ENCODE data around the gene VPS8. TPM values are rescaled to one million over a fixed set of nuclear protein-coding genes. Genes with fewer than 3 reads are reported as not detected.

The VPS8 gene
- total RNA-seq, 1 donor from 2014 or later, result 94.5 TPM

DNA sequence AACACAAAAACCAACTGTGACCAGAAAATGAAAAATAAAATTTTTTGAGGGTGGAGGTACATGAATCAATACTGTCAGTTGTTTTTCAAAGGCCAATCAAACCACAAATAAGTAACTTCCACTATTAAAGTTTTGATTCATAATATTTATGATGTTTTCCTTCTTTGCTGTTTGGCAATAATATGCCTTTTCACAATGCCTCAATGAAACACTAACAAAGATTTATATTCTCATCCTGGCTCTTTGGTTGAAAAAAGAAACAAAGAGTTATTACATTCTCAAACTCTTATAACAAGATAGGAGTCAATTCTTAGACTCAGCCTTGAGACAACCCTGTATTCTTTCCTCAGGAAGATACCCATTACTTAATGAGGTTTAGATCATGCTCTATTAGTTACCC, 277.8 kb downstream of the VPS8 start:
- DNase-seq, result no peak
- Mint-ChIP-seq H3K9me3 (ENCODE audit: unreplicated experiment) (peaks cover 2% of the 10 kb centered on the region), H3K27ac (ENCODE audit: unreplicated experiment) (no peak overlapping the region), H3K4me3 (ENCODE audit: unreplicated experiment) (no peak overlapping the region), H3K36me3 (ENCODE audit: unreplicated experiment) (no peaks in the 10 kb centered on the region), H3K4me1 (ENCODE audit: low read depth, unreplicated experiment) (peaks cover 37% of the 10 kb centered on the region), H3K27me3 (ENCODE audit: unreplicated experiment) (peaks cover 7% of the 10 kb centered on the region)
- TF ChIP-seq, protein P1, sequence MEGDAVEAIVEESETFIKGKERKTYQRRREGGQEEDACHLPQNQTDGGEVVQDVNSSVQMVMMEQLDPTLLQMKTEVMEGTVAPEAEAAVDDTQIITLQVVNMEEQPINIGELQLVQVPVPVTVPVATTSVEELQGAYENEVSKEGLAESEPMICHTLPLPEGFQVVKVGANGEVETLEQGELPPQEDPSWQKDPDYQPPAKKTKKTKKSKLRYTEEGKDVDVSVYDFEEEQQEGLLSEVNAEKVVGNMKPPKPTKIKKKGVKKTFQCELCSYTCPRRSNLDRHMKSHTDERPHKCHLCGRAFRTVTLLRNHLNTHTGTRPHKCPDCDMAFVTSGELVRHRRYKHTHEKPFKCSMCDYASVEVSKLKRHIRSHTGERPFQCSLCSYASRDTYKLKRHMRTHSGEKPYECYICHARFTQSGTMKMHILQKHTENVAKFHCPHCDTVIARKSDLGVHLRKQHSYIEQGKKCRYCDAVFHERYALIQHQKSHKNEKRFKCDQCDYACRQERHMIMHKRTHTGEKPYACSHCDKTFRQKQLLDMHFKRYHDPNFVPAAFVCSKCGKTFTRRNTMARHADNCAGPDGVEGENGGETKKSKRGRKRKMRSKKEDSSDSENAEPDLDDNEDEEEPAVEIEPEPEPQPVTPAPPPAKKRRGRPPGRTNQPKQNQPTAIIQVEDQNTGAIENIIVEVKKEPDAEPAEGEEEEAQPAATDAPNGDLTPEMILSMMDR (IDR thresholded peaks at IDR 0.05; ENCODE audit: partially characterized antibody, unreplicated experiment), result no peak

DNA sequence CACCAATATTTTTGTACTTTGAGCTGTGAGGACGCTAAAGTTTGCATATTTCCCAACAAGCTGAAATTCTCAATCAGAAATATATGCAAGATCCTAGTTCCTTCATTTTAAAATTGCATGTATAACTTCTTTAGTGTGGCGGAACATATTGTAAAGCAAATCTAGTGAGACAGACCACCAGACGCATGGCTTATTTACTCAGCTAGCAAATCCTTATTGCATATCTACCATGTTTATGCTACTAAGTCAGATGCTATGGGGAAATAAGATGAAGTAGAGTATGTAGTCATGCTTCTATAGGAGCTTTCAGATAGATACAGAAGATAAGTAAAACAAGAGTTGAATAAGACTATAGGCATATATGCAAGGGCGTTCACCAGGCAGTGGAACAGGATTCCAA, 278.8 kb downstream of the VPS8 start:
- H3K4me1 Mint-ChIP-seq (ENCODE audit: low read depth, unreplicated experiment), result peaks cover 38% of the 10 kb centered on the region
- peaks cover 10% of the 10 kb centered on the region for H3K27me3 Mint-ChIP-seq (ENCODE audit: unreplicated experiment)
- peaks cover 7% of the 10 kb centered on the region for H3K9me3 Mint-ChIP-seq (ENCODE audit: unreplicated experiment)
- TF ChIP-seq, protein P1 (IDR thresholded peaks at IDR 0.05; ENCODE audit: partially characterized antibody, unreplicated experiment), result no peak
- no peak for DNase-seq
- H3K27ac Mint-ChIP-seq (ENCODE audit: unreplicated experiment), result no peak overlapping the region
- no peaks in the 10 kb centered on the region for H3K36me3 Mint-ChIP-seq (ENCODE audit: unreplicated experiment)
- H3K4me3 Mint-ChIP-seq (ENCODE audit: unreplicated experiment), result no peak overlapping the region

DNA sequence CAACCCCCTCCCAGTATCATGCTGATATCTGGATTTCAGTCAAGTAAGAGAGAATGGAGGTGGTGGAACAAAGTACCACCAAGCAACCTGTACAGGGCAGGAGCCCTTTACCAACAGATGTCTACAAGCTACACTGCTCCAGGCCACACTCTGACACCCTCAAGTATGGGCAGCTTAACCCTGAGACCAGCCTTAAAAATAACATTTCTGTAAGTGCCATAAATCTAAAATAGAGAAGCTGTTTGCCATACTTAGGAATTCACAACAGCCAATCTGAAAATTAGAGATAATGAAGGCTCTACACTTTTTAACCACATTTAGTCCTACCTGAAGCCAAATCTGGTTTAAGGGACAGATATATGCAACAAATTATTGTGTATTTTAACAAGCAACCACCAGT, 281.1 kb downstream of the VPS8 start:
- DNase-seq, result no peak
- H3K4me1 Mint-ChIP-seq (ENCODE audit: low read depth, unreplicated experiment), result peaks cover 47% of the 10 kb centered on the region
- H3K27me3 Mint-ChIP-seq (ENCODE audit: unreplicated experiment), result peaks cover 17% of the 10 kb centered on the region
- TF ChIP-seq, protein P1 (IDR thresholded peaks at IDR 0.05; ENCODE audit: partially characterized antibody, unreplicated experiment), result no peak
- peak overlapping the region; percentile 49 for H3K27ac Mint-ChIP-seq (ENCODE audit: unreplicated experiment)
- peaks cover 15% of the 10 kb centered on the region for H3K9me3 Mint-ChIP-seq (ENCODE audit: unreplicated experiment)
- H3K36me3 Mint-ChIP-seq (ENCODE audit: unreplicated experiment), result no peaks in the 10 kb centered on the region
- no peak overlapping the region for H3K4me3 Mint-ChIP-seq (ENCODE audit: unreplicated experiment)

DNA sequence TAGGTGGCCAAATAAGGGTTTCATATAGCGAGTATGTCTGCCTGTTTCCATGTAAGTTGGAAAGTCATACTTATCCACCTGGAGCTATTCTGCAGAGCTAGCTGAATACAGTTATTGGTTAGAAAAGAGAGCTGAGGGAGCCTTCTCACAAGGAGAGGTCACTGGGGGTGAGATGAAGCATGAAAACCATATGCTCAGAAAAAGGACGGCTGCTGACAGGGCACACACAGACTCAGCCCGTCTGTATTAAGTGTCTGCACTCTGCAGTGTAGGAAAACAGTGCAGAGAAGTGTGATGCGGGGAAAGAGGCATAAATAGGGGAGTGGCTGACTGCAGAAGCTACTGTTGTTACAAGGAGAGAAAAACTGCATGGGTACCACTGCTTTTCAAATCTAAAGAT, 282.7 kb downstream of the VPS8 start:
- TF ChIP-seq, protein P1 (IDR thresholded peaks at IDR 0.05; ENCODE audit: partially characterized antibody, unreplicated experiment), result no peak
- Mint-ChIP-seq H3K4me1 (ENCODE audit: low read depth, unreplicated experiment) (peaks cover 51% of the 10 kb centered on the region), H3K27ac (ENCODE audit: unreplicated experiment) (peak overlapping the region; percentile 99), H3K27me3 (ENCODE audit: unreplicated experiment) (peaks cover 21% of the 10 kb centered on the region), H3K9me3 (ENCODE audit: unreplicated experiment) (peaks cover 18% of the 10 kb centered on the region), H3K4me3 (ENCODE audit: unreplicated experiment) (peak overlapping the region; percentile 71), H3K36me3 (ENCODE audit: unreplicated experiment) (peaks cover 8% of the 10 kb centered on the region)
- DNase-seq, result peak; percentile 39

Other genes starting within 250 kb of the VPS8 start
- 56.3 TPM for gene MAGEF1, start 100.1 kb upstream of the VPS8 start, total RNA-seq (ENCODE audit: unreplicated experiment)

Measured in glutamatergic neuron (in vitro differentiated cells).